Left renal pelvis (tissue), 4 donors: Measurements from ENCODE around the gene FAM117B. TPM values are rescaled to one million over a fixed set of nuclear protein-coding genes. Genes with fewer than 3 reads are reported as not detected.
"Not testable (repeated sequence)": the region's sequence is repeated elsewhere in the genome, so short reads cannot be mapped to it uniquely, and the experiment has no call there.

Source experiments
- DNase-seq, 4 donors: peaks; one replicate each; pipeline ENCODE4 v3.0.0-alpha.2; 2013; ENCODE audit warnings: low read depth in 4 of 4, low spot score in 3 of 4
- polyA plus RNA-seq, 4 donors: library from polyadenylated mRNA; unstranded; fragments of 120-200 nt; gene quantifications; one replicate each; pipeline ENCODE4 v1.2.1, GENCODE V29; 2013; ENCODE audit not compliant: insufficient read length in 4 of 4

Gene FAM117B
- polyA plus RNA-seq, 4 donors = 18.4 to 33.0 (median 32.9) TPM

- no peak for DNase-seq
Observed at GRCh38 chr2:202695166-202695565, 60.4 kb downstream of the FAM117B start.

GRCh38 chr2:202700075-202700901 lies 65.5 kb downstream of the FAM117B start:
- no peak for DNase-seq

- no peak for DNase-seq
Observed at GRCh38 chr2:202703091-202703490, 68.3 kb downstream of the FAM117B start.

GRCh38 chr2:202704248-202704647 lies 69.5 kb downstream of the FAM117B start:
- no peak for DNase-seq

GRCh38 chr2:202705446-202706020 lies 70.8 kb downstream of the FAM117B start:
- DNase-seq = no peak

- not testable (repeated sequence) for DNase-seq
Observed at GRCh38 chr2:202714971-202715935, 80.5 kb downstream of the FAM117B start.

- DNase-seq = no peak
Observed at GRCh38 chr2:202716114-202716718, 81.4 kb downstream of the FAM117B start.

- no peak for DNase-seq
Observed at GRCh38 chr2:202716953-202717597, 82.3 kb downstream of the FAM117B start.

GRCh38 chr2:202717598-202718310 lies 83.0 kb downstream of the FAM117B start:
- DNase-seq = no peak

GRCh38 chr2:202718614-202719013 lies 83.8 kb downstream of the FAM117B start:
- no peak for DNase-seq

GRCh38 chr2:202720226-202720625 lies 85.5 kb downstream of the FAM117B start:
- no peak for DNase-seq

GRCh38 chr2:202721621-202722020 lies 86.9 kb downstream of the FAM117B start:
- DNase-seq = no peak

- DNase-seq = no peak
Observed at GRCh38 chr2:202723746-202724145, 89.0 kb downstream of the FAM117B start.

GRCh38 chr2:202726070-202726469 lies 91.3 kb downstream of the FAM117B start:
- DNase-seq = no peak

GRCh38 chr2:202736826-202737225 lies 102.1 kb downstream of the FAM117B start:
- DNase-seq = no peak

GRCh38 chr2:202743613-202744012 lies 108.8 kb downstream of the FAM117B start:
- no peak for DNase-seq

GRCh38 chr2:202749477-202749876 lies 114.7 kb downstream of the FAM117B start:
- DNase-seq = no peak

GRCh38 chr2:202750763-202751427 lies 116.1 kb downstream of the FAM117B start:
- DNase-seq = no peak

- DNase-seq = no peak
Observed at GRCh38 chr2:202752071-202752470, 117.3 kb downstream of the FAM117B start.
